NCI-H2029 treated with DMSO at 0.1 percent for 48 hours (cell line): ENCODE results near the gene RPL22.

ENCODE experiments used
- DNase-seq: peaks from one replicate; lab custom pipeline; 2025; lab: John Stamatoyannopoulos, UW

RPL22 gene

DNA sequence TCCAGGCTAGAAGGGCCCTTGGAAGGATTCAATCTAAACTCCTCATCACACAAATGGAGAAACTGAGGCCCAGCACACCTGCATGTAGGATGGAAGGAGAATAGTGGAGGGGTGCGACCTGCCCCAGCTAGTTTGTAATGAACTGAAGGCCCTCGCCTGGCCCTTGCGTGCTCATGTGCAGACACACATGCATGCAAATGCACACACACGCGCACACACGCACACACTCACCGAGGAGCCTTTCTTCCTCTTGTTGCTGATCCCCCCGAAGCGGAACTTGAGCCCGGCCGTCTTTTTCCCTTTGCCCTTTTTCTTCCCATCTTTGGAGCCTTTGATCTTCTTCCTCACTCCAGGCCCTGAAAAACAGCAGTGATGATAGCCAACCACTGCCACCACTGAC, 47.2 kb downstream of the RPL22 start:
- DNase-seq, result no peak

GRCh38 chr1:6151291-6151822, 48.0 kb downstream of the RPL22 start:
- no peak for DNase-seq

- DNase-seq, result no peak
Observed at GRCh38 chr1:6150006-6150938, 49.1 kb downstream of the RPL22 start.

DNA sequence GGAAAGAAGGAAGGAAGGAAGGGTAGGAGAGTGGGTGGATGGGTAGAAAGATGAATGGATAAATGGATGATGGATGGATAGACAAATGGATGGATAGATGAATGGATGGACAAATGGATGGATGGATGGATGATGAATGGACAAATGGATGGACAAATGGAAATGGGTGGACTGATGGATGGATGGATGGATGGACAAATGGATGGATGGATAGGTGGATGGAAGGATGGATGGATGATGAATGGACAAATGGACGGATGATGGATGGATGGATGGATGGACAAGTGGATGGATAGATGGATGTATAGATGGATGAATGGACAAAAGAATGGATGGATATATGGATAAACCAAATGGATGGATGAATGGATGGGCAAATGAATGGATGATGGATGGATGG, 49.8 kb downstream of the RPL22 start:
- DNase-seq, result no peak

DNA sequence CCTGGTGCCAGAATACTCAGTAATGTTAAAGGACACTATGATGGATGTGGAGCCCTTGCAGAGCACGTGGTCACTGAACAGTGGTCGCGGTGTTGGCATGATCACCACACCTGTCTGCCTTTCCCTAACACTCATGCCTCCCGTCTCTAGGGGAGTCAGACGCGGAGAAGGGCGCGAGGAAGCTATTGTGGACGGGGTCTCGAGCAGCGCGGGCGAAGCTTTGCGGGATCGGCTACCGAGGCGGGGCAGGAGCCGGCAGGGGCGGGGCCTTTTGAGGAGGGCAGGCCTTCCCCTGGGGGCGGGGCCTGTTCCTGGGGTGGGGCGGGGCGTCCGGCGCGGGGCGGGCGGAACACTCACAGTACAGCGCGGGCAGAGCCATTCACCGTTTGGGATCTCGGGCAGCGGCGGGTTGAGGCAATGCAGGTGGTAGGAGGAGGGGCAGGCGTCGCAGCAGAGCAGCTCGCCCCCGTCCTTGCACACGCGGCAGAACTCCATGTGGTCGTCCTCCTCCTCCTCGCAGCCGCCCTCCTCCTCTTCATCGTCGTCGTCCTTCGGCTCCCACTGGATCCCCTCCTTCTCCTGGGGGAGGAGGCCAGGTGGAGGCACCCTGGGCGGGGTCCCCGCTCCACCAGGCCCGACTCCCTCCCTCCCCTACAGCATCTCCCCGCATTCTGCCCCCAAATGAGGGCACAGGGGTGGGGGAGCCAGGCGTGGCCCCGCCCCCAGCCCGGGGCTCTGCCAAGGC, 50.7 kb downstream of the RPL22 start:
- DNase-seq, result no peak

DNA sequence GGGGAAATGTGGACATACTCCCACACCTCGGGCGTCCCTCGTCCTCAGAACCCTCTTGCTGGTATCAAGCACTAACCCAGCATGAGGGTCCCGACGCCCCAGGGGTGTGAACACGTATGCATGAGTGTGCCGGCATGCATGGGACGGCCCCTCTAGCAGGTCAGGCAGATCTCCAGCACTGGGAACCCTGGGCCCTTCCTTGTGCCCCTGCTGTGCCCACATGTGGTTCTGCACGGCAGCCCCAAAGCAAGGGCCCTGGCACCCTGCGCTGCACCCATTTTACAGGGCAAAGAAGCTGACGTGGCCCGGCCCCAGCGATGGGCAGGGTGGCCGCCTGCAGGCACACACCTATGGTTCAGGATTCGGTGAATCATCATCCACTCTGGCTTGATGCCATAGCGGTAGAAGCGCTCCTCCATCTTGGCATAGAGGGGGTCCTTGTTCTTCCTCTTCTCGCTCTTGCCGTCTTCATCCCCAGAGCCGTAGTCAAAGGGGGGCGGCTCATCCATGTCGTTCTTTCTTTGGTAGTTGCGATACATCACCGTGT, 53.5 kb downstream of the RPL22 start:
- no peak for DNase-seq

DNA sequence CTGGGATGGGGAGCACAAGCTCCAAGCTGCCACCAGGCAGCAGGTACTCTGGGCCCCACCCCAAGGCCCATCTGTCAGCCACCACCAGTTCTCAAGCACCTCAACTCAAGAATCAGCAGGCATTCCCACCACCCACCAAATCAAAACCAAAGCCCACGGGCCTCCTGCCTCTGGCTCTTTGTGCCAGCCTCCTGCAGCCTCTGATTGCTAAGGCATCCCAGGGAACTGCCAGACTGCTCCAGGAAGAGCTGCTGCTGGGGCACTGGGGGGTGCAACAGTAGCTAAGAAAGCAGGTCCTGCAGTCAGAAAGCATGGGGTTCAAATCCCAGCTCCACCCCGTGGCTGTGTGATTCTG, 54.0 kb downstream of the RPL22 start:
- DNase-seq, result no peak

- no peak for DNase-seq
Observed at GRCh38 chr1:6144647-6145395, 54.6 kb downstream of the RPL22 start.

- DNase-seq, result no peak
Observed at GRCh38 chr1:6144175-6144574, 55.2 kb downstream of the RPL22 start.

- DNase-seq, result no peak
Observed at GRCh38 chr1:6143395-6143794, 56.0 kb downstream of the RPL22 start.

GRCh38 chr1:6142734-6143133, 56.7 kb downstream of the RPL22 start:
- no peak for DNase-seq

DNA sequence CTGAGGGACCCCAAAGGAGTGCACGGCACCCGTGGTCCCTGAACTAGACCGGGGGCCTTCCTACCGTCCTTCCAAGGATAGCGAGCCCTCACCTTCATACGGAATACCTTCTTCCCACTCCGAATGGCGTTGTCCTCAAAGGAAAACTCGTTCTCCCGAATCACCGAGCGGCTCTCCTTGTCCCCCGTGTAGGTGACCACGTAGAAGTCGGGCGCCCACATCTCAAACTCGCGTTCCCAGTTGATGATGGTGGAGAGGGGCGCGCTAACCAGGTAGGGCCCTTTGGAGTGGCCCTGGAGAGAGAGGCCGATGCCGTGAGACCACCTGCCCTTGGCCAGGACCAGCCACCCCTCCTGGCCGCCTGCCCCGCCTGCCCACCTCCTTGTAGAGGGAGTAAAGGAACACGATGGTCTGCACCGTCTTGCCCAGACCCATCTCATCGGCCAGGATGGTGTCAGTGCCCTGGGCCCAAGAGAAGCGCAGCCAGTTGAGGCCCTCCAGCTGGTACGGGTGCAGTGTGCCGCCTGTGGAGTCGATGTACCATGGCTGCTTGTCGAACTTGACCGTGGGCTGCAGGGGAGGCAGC, 57.3 kb downstream of the RPL22 start:
- no peak for DNase-seq

GRCh38 chr1:6141592-6141991, 57.8 kb downstream of the RPL22 start:
- no peak for DNase-seq

DNA sequence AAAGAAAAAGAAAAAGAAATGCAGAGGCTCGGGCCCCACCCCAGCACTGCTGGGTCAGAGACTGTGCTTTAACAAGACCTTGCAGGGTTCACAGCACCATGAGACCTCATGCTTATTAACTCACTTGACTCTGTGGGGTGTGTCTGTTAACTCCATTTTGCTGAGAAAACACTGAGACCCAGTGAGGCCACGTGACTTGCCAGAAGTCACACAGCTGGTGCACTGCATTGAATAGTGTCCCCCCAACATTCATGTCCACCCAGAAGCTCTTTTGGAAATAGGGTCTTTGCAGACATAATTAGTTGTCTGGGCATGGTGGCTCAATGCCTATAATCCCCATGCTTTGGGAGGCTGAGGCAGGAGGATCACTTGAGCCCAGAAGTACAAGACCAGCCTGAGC, 59.0 kb downstream of the RPL22 start:
- DNase-seq, result no peak

DNA sequence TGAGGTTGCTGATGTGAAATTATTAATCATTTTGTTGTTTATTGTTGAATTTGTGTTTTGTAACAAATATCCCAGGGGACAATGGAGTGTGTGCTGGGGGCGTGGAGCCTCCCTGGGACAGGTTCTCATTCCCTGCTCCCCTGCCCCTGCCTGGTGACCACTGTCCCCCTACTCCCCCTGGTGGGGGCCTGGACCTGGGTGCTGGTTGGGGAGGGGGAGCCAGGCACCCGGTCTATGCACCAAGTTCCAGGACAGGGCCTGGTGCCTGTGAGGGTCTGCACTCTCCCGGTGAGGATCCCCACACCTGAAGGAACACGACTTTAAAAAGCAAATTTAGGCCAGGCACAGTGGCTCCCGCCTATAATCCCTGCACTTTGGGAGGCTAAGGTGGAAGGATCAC, 61.6 kb downstream of the RPL22 start:
- DNase-seq, result no peak

DNA sequence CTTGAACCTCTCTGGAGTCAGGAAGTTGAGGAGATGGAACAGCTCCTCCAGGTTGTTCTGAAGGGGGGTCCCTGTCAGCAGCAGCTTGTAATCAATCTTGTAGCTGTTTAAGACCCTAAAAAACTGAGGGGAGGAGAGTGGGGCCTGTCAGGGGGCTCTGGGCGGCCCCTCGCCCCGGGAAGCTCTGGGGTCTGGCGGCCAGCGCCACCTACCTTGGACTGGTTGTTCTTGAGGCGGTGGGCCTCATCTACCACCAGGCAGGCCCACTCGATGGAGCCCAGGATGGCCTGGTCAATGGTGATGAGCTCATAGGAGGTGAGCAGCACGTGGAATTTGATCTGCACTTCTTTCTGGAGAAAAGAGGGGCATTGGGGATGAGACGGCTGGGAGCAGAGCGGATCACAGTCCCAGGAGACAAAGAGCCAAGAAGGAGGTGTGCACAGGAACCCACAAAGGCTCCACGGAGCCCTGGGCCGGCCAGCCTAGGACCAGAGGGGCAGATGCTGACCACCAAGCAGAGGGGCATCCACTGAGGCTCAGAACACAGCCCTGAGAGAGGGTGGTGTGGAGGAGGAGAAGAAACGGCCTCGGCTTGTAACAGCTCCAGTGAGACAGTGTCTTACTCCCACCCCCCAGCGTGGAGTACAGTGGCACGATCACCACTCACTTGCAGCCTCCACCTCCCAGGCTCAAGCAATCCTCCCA, 62.7 kb downstream of the RPL22 start:
- DNase-seq, result no peak
